ENCODE results near the gene FAM47E.
"Not testable (repeated sequence)": the region's sequence is repeated elsewhere in the genome, so short reads cannot be mapped to it uniquely, and the experiment has no call there.

The FAM47E gene

GRCh38 chr4:76232681-76233080 is 18.8 kb upstream of the FAM47E start:
- DNase-seq: no peak

GRCh38 chr4:76233083-76233482 is 18.4 kb upstream of the FAM47E start:
- DNase-seq: no peak

GRCh38 chr4:76233529-76233928 is 18.0 kb upstream of the FAM47E start:
- no peak for DNase-seq

GRCh38 chr4:76233967-76234678 is 17.4 kb upstream of the FAM47E start:
- DNase-seq: no peak

GRCh38 chr4:76234679-76235044 is 16.9 kb upstream of the FAM47E start:
- DNase-seq: no peak

- no peak for DNase-seq
These were observed 16.1 kb upstream of the FAM47E start for GRCh38 chr4:76235407-76235806.

GRCh38 chr4:76235915-76236314 is 15.6 kb upstream of the FAM47E start:
- DNase-seq: no peak

- no peak for DNase-seq
These were observed 13.3 kb upstream of the FAM47E start for GRCh38 chr4:76238236-76238635.

GRCh38 chr4:76238701-76239100 is 12.8 kb upstream of the FAM47E start:
- no peak for DNase-seq

- no peak for DNase-seq
These were observed 11.3 kb upstream of the FAM47E start for GRCh38 chr4:76240236-76240635.

- not testable (repeated sequence) for DNase-seq
These were observed 7.6 kb upstream of the FAM47E start for GRCh38 chr4:76243877-76244276.

- DNase-seq: no peak
These were observed 5.5 kb upstream of the FAM47E start for GRCh38 chr4:76246025-76246424.

GRCh38 chr4:76246852-76247251 is 4.7 kb upstream of the FAM47E start:
- DNase-seq: no peak

- DNase-seq: no peak
These were observed 559 bp upstream of the FAM47E start for GRCh38 chr4:76250962-76251361.

GRCh38 chr4:76252271-76252653 is 741 bp downstream of the FAM47E start:
- no peak for DNase-seq

GRCh38 chr4:76253511-76253910 is 2.0 kb downstream of the FAM47E start:
- no peak for DNase-seq

- DNase-seq: no peak
These were observed 4.5 kb downstream of the FAM47E start for GRCh38 chr4:76256032-76256431.

GRCh38 chr4:76256968-76257367 is 5.4 kb downstream of the FAM47E start:
- DNase-seq: no peak

- DNase-seq: no peak
These were observed 6.3 kb downstream of the FAM47E start for GRCh38 chr4:76257824-76258223.

GRCh38 chr4:76260571-76260970 is 9.1 kb downstream of the FAM47E start:
- DNase-seq: no peak

- DNase-seq: no peak
These were observed 14.2 kb downstream of the FAM47E start for GRCh38 chr4:76265631-76266218.

GRCh38 chr4:76266627-76267026 is 15.1 kb downstream of the FAM47E start:
- DNase-seq: no peak

- DNase-seq: no peak
These were observed 16.3 kb downstream of the FAM47E start for GRCh38 chr4:76267811-76268210.

- no peak for DNase-seq
These were observed 19.0 kb downstream of the FAM47E start for GRCh38 chr4:76270244-76271175.

Measured in NCI-H1105 (cell line).